Adrenal gland (tissue), 12 donors: ENCODE results near the gene APOD. TPM values are rescaled to one million over a fixed set of nuclear protein-coding genes. Genes with fewer than 3 reads are reported as not detected.
"Not testable (repeated sequence)": the region's sequence is repeated elsewhere in the genome, so short reads cannot be mapped to it uniquely, and the experiment has no call there.

Experiments used
- DNase-seq, 7 donors: peaks; one replicate each; pipeline ENCODE4 v3.0.0-alpha.2; 2019 to 2020
- H3K27ac ChIP-seq, 5 donors: fragments of 200-600 bp; sonication (generic) in 4 of 5; 1 replicate in 3 of 5; 2 replicates in 2 of 5; pipeline versions ENCODE4 v1.5.1 to v1.8.0; 2016 to 2020; ENCODE audit warnings: mild to moderate bottlenecking in 1 of 5
- H3K27me3 ChIP-seq: fragments of 200-600 bp; 2 replicates; pipeline ENCODE4 v1.8.0; 2021
- H3K36me3 ChIP-seq, 2 donors: fragments of 200-600 bp; replicated peaks in 1 of 2; 1 replicate in 1 of 2; 2 replicates in 1 of 2; pipeline versions ENCODE4 v1.5.1 to v1.8.0; 2018 to 2022
- H3K4me1 ChIP-seq, 2 donors: fragments of 200-600 bp; replicated peaks in 1 of 2; 1 replicate in 1 of 2; 2 replicates in 1 of 2; pipeline versions ENCODE4 v1.5.1 to v1.8.0; 2018 to 2021
- H3K4me3 ChIP-seq, 4 donors: fragments of 200-600 bp; sonication (generic) in 3 of 4; one replicate each; pipeline ENCODE4 v1.5.1; 2016 to 2018
- H3K9me3 ChIP-seq, 3 donors: fragments of 200-600 bp; sonication (generic) in 1 of 3; replicated peaks in 1 of 3; 1 replicate in 2 of 3; 2 replicates in 1 of 3; pipeline versions ENCODE4 v1.5.1 to v1.8.0; 2016 to 2021
- CTCF ChIP-seq, 6 experiments: fragments of 450-650 bp in 4 of 6; fragments of 200-600 bp in 2 of 6; sonication (generic) in 1 of 6; IDR thresholded peaks; 1 replicate in 5 of 6; 2 replicates in 1 of 6; pipeline versions ENCODE4 v1.5.1 to v1.8.0; 2016 to 2021; ENCODE audit warnings: antibody characterized with exemption in 6 of 6, mild to moderate bottlenecking in 2 of 6, moderate library complexity in 1 of 6
- POLR2A ChIP-seq, 2 donors: fragments of 450-650 bp; IDR thresholded peaks; one replicate each; pipeline ENCODE4 v1.6.1; 2017; ENCODE audit warnings: antibody characterized with exemption in 2 of 2, mild to moderate bottlenecking in 2 of 2, moderate library complexity in 1 of 2
- WGBS, 4 donors: extraction: QIAGEN DNeasy Blood & Tissue Kit in 2 of 4; methylation state at CpG; one replicate each; pipeline versions ENCODE4 v1.1.5 to v1.1.7; 2013 to 2017; 5-methylcytosine and 5-hydroxymethylcytosine counted together
- intact Hi-C, 2 donors: fragments of 100-400 bp; cut with DNase I; formaldehyde crosslinking; loops; one replicate each; pipeline versions ENCODE4 v1.14.1 to v1.15.0; 2022 to 2023
- polyA plus RNA-seq, 3 donors: library from polyadenylated mRNA; stranded (reverse); fragments of 200-250 nt in 2 of 3; fragments of 350-450 nt in 1 of 3; fragmentation: Illumina TruSeq in 1 of 3; extraction: RNeasy Lipid Tissue Mini Kit (QIAGEN cat#74804) in 1 of 3; gene quantifications; one replicate each; pipeline ENCODE4 v1.2.3, GENCODE V29; 2013 to 2014
- total RNA-seq, 9 donors: library from RNA; depleted of rRNA in 4 of 9; stranded (reverse); fragments of >200 nt in 4 of 9; fragments of 120-200 nt in 1 of 9; fragmentation: NEBNext Ultra II Directional in 1 of 9; extraction: Animal tissue kit (Norgen Biotek cat#: 25700) in 1 of 9; gene quantifications; one replicate each; pipeline versions ENCODE4 v1.1.0 to v1.2.4, GENCODE V29; 2013 to 2023
- donor health status: healthy with polysubstance abuse.
- donor health status: Bipolar disorder and iron deficiency.
- donor health status: DM: yes; HTN: yes; CAD: no.
- donor health status: DM: no; HTN: no; CAD: no.
- donor health status: DM: no; HTN: no; CAD: no.
- donor health status: DM: yes; HTN: yes; CAD: no.

The APOD gene
- total and polyA plus RNA-seq, 12 donors = 5.1 to 523 (median 38.9) TPM

GRCh38 chr3:195591852-195592251, 8.1 kb upstream of the APOD start:
- intact Hi-C loops = no loop called here
- TF ChIP-seq CTCF (IDR thresholded peaks at IDR 0.05) = no peak
- no peak for TF ChIP-seq POLR2A (IDR thresholded peaks at IDR 0.05)
- WGBS, 4 donors = 57 to 80% (median 69%) methylated on average over 2 of the region's 2 CpGs
- no peaks in the 10 kb centered on the region for H3K9me3 ChIP-seq
- no peak overlapping the region for H3K27ac ChIP-seq
- H3K4me3 ChIP-seq = no peak overlapping the region
- H3K27me3 ChIP-seq = no peaks in the 10 kb centered on the region
- H3K4me1 ChIP-seq = no peaks in the 10 kb centered on the region
- no peaks in the 10 kb centered on the region for H3K36me3 ChIP-seq
- DNase-seq = no peak

GRCh38 chr3:195591220-195591619, 7.5 kb upstream of the APOD start:
- Histone ChIP-seq H3K27ac (no peak overlapping the region), H3K9me3 (no peaks in the 10 kb centered on the region), H3K4me1 (no peaks in the 10 kb centered on the region), H3K4me3 (no peak overlapping the region), H3K36me3 (no peaks in the 10 kb centered on the region), H3K27me3 (no peaks in the 10 kb centered on the region)
- 37 to 58% (median 47%) methylated on average over 3 to 6 of the region's 6 CpGs for WGBS, 4 donors
- no peak for DNase-seq
- TF ChIP-seq CTCF (IDR thresholded peaks at IDR 0.05) (no peak), POLR2A (IDR thresholded peaks at IDR 0.05) (no peak)
- intact Hi-C loops = no loop called here

GRCh38 chr3:195590381-195590780, 6.6 kb upstream of the APOD start:
- H3K9me3 ChIP-seq, H3K36me3 ChIP-seq, H3K27me3 ChIP-seq, DNase-seq, H3K4me3 ChIP-seq, intact Hi-C loops, H3K4me1 ChIP-seq, H3K27ac ChIP-seq: not testable (repeated sequence)
- 84 to 95% (median 88%) methylated on average over 2 of the region's 2 CpGs for WGBS, 4 donors

DNA sequence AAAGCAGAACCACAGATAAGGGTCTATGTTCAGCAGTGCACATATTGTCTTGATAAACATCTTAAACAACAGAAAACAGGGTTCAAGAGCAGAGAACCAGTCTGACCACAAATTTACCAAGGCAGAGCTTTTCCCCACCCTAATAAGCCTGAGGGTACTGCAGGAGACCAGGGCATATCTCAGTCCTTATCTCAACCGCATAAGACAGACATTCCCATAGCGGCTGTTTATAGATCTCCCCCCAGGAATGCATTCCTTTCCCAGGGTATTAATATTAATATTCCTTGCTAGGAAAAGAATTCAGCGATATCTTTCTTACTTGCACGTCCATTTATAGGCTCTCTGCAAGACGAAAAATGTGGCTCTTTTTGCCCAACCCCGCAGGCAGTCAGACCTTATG, 6.1 kb upstream of the APOD start:
- H3K36me3 ChIP-seq, H3K27me3 ChIP-seq, DNase-seq, H3K27ac ChIP-seq, intact Hi-C loops, H3K4me1 ChIP-seq, H3K9me3 ChIP-seq, H3K4me3 ChIP-seq: not testable (repeated sequence)
- 44 to 79% (median 70%) methylated on average over 6 of the region's 6 CpGs for WGBS, 4 donors

DNA sequence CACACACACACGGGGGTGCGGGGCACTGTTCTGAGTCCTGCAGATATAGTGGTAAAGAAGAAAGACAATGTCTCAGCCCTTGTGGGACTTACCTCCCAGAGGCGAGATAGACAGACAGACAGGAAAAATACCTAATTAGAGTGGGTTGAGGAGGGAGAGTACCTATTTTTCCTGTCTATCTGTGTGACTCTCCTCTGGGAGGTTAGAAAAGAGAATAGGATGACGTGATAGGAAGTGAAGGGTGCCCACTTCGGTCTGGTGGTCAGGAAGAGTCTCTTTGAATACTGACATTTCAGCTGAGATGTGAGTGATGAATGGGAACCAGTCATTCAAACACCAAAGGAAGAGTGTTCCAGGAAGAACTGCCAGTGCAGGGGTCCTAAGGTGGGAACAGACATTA, 4.1 kb upstream of the APOD start:
- Histone ChIP-seq H3K9me3 (no peaks in the 10 kb centered on the region), H3K36me3 (no peaks in the 10 kb centered on the region), H3K4me3 (no peak overlapping the region), H3K4me1 (no peaks in the 10 kb centered on the region), H3K27me3 (no peaks in the 10 kb centered on the region), H3K27ac (no peak overlapping the region)
- DNase-seq = no peak
- no peak for TF ChIP-seq POLR2A (IDR thresholded peaks at IDR 0.05)
- no peak for TF ChIP-seq CTCF (IDR thresholded peaks at IDR 0.05)
- WGBS, 4 donors = 77 to 82% (median 80%) methylated on average over 5 of the region's 5 CpGs
- intact Hi-C loops = no loop called here
